HG02970 (cell line): ENCODE results near the gene GULP1.

Source experiments
- ATAC-seq: cut with Tn5 transposase; IDR thresholded peaks from one replicate; pipeline ENCODE4 v1.9.1; 2021; ENCODE audit warnings: mild to moderate bottlenecking, moderate library complexity, moderate number of reproducible peaks; ENCODE audit not compliant: unreplicated experiment, low FRiP score

Gene GULP1

DNA sequence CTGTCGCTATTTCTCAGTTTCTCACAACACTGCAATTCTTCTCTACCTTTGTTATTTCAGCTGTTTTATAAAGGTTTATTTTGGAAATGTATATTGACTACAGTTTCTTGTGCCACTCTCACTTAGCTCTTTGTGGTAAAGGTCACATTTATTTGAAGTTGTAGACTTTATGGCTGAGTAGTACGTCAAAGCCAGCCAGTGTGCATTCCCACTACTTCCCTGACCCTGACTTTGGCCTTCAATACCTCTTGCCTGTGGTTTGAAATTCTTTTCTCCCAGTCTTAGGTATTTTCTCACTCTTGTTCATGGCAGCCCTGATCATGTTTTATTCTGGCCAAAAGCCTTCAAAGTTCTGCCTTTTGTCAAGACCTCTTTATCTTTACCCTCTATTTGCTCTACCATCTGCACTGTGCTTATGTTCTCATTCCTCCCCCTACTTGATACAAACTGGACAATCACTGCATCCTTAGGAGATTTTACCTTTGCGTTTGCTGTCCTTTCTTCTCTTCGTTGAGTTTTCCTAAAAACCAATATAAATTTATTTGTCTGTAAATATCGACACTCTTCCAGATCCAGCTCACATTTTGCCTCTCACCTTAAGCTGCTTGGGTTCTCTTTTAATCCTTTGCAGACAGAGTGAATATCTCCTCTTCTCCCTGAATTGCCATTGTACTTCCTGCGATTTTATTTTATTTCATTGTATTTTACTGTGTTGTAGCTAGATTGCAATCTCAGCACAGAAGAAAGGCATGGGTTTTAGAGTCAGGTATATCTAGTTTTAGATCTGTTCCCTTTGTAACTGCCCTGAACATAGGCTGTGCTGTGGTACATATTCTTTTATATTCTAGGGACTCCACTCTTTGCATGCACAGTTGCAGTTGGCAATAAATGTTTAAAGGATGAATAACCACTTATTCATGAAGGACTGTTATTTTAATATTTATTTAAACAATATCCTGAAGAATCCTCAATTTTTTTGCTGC lies 31.2 kb downstream of the GULP1 start:
- no peak for ATAC-seq

- ATAC-seq, result no peak
Measured at GRCh38 chr2:188324067-188324466, 32.4 kb downstream of the GULP1 start.

- no peak for ATAC-seq
Measured at GRCh38 chr2:188326290-188326668, 34.6 kb downstream of the GULP1 start.

GRCh38 chr2:188326669-188327301 lies 35.1 kb downstream of the GULP1 start:
- ATAC-seq, result no peak

- ATAC-seq, result no peak
Measured at GRCh38 chr2:188327518-188328213, 36.0 kb downstream of the GULP1 start.

DNA sequence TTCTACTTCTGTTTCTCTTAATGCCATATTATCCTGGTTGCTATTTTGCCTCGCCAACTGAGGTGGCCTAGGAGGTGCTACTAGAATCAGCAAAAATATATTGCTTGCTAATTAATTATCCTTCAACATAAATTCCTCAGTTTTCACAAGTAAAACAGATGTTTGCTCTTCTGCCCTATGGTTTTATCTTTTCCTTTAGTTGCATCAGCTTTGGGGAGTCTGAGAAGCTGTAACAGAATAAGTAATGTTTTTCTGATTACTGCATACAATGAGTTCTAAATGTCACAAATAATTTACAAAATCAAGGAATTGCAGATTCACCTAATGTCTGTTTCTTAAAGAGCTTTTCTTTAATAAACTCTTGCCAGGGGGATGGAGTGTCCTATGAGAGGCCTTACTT lies 36.7 kb downstream of the GULP1 start:
- no peak for ATAC-seq

- no peak for ATAC-seq
Measured at GRCh38 chr2:188330316-188331053, 38.8 kb downstream of the GULP1 start.

DNA sequence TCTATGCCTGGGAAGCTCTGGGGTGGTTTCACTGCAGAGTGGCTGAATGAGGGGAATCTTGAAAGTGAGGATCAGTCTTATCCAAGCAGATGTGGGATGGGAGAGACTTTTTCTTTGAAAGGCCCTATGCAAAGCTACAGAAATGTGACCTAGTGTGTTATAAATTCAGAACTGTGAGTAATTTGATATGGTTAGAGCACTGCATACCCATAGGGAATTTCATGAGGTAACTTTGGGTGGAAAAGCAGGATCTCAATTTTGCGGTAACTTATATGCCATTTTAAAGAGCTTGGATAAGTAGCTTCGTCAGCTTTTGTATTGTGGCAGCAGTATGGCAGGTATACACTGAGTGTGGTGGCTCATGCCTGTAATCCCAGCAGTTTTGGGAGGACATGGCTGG lies 40.9 kb downstream of the GULP1 start:
- no peak for ATAC-seq

GRCh38 chr2:188333751-188334524 lies 42.3 kb downstream of the GULP1 start:
- ATAC-seq, result no peak

GRCh38 chr2:188338463-188338862 lies 46.8 kb downstream of the GULP1 start:
- ATAC-seq, result no peak

- ATAC-seq, result no peak
Measured at GRCh38 chr2:188340257-188340656, 48.6 kb downstream of the GULP1 start.

- ATAC-seq, result no peak
Measured at GRCh38 chr2:188345020-188345419, 53.3 kb downstream of the GULP1 start.

DNA sequence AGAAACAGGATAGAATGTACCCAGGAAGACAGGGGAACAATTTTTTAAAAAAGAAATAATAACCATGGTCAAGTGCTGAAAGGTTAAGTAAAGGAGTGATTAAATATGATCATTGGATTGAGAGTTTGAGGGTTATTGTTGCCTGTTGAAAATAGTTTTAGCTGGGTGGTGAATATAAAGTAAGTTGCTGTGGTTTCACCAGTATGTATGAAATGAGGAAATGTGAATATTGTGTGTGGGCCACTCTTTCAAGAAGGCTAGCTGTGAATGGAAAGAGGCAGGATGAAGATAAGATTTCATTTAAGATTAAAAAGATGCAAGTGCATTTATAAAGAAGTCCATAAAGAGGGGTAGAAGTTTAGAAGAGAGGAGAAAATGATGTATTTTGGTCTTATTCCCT lies 53.8 kb downstream of the GULP1 start:
- no peak for ATAC-seq

GRCh38 chr2:188345831-188346458 lies 54.3 kb downstream of the GULP1 start:
- no peak for ATAC-seq

DNA sequence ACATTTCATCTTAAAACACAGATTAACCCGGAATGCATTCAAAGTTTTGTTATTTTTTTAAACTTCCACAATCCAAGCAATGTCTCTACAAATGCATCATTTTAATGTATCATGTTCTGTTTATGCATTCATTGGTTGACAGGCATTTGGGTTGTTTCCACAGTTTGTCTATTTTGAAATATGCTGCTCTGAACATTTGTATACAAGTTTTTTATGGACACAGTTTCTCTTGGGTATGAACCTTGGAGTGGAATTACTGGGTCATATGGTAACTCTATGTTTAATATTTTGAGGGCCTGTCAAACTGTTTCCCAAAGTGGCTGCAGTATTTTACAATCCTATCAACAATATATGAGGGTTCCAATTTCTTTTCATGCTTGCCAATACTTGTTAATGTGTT lies 57.3 kb downstream of the GULP1 start:
- no peak for ATAC-seq

GRCh38 chr2:188353282-188353681 lies 61.6 kb downstream of the GULP1 start:
- no peak for ATAC-seq

- ATAC-seq, result no peak
Measured at GRCh38 chr2:188360485-188361263, 69.0 kb downstream of the GULP1 start.

- no peak for ATAC-seq
Measured at GRCh38 chr2:188364033-188364630, 72.5 kb downstream of the GULP1 start.
